Measurements from ENCODE around the gene DYRK2.

DNA sequence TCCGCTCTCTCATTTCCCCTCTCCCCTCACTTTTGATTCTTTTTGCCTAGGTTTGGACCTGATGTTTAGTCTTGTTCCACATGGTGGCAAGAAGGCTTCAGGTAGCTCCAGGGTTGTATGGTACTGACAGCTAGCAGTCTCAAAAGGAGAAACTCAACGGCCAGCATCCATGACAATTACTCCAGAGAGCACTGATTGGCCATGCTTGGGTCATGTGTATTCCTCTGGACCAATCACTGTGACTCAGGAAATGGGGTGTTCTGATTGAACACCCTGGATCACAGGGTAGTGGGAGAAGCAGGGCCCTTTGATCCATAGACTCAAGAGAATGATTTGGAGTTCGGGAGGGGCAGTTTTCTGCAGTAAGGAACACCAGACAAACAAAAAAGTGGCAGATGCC is 45.3 kb downstream of the DYRK2 start:
- TF ChIP-seq, protein P1, sequence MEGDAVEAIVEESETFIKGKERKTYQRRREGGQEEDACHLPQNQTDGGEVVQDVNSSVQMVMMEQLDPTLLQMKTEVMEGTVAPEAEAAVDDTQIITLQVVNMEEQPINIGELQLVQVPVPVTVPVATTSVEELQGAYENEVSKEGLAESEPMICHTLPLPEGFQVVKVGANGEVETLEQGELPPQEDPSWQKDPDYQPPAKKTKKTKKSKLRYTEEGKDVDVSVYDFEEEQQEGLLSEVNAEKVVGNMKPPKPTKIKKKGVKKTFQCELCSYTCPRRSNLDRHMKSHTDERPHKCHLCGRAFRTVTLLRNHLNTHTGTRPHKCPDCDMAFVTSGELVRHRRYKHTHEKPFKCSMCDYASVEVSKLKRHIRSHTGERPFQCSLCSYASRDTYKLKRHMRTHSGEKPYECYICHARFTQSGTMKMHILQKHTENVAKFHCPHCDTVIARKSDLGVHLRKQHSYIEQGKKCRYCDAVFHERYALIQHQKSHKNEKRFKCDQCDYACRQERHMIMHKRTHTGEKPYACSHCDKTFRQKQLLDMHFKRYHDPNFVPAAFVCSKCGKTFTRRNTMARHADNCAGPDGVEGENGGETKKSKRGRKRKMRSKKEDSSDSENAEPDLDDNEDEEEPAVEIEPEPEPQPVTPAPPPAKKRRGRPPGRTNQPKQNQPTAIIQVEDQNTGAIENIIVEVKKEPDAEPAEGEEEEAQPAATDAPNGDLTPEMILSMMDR (IDR thresholded peaks at IDR 0.05) = no peak
- TF ChIP-seq POLR2A (IDR thresholded peaks at IDR 0.05) = no peak
